ENCODE data around the gene NBEA. TPM values are rescaled to one million over a fixed set of nuclear protein-coding genes. Genes with fewer than 3 reads are reported as not detected.

The NBEA gene
- total and polyA plus RNA-seq, 2 experiments from 2014 or later, result 9.1 to 29.1 TPM

DNA sequence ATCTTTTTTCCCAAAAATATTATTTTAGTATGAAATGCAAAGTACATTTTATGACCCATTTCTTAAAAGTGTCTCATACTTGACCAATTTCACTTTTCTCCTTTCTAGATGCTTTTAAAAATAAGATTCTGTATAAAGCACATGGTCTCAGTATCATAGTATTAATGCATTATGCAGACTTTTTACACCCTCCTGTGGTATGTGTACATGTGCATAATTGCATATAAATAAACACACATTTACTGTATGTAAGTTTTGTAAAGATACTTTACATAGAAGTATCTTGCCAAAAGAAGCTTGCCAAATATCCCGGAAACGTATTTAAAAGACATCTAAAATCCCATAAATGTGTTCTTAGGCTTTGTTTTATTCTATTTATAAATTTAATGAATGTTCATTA, 619.5 kb downstream of the NBEA start:
- Histone ChIP-seq H3K9me2 (ENCODE audit: insufficient read depth) (no peaks in the 10 kb centered on the region), H3F3A (replicated peaks; ENCODE audit: low read depth) (no peaks in the 10 kb centered on the region), H3K36me3 (ENCODE audit: insufficient read depth) (no peaks in the 10 kb centered on the region), H3K4me1 (ENCODE audit: insufficient read depth) (no peaks in the 10 kb centered on the region), H3K27ac (ENCODE audit: low read depth) (no peak overlapping the region), H4K20me1 (replicated peaks; ENCODE audit: insufficient read depth) (no peaks in the 10 kb centered on the region), H3K79me2 (replicated peaks; ENCODE audit: insufficient read depth) (no peaks in the 10 kb centered on the region), H3K27me3 (ENCODE audit: insufficient read depth) (no peaks in the 10 kb centered on the region), H3K4me3 (no peak overlapping the region), H2AFZ (no peak overlapping the region), H3K4me2 (no peak overlapping the region)
- Mint-ChIP-seq H3K4me3 (no peak overlapping the region), H3K27me3 (ENCODE audit: insufficient read depth, low read depth, poor library complexity) (peaks cover 2% of the 10 kb centered on the region), H3K4me1 (no peaks in the 10 kb centered on the region), H3K36me3 (ENCODE audit: low read depth) (no peaks in the 10 kb centered on the region), H3K27ac (no peak overlapping the region), H3K9me3 (no peaks in the 10 kb centered on the region)
- ATAC-seq (no peak), DNase-seq (ENCODE audit: low spot score) (no peak)
- TF ChIP-seq ZNF114 (CRISPR knock-in tag; IDR thresholded peaks at IDR 0.05) (no peak), POLR2AphosphoS5 (IDR thresholded peaks at IDR 0.05; ENCODE audit: low read depth) (no peak), ZNF331 (CRISPR knock-in tag; IDR thresholded peaks at IDR 0.05; ENCODE audit: low read depth) (no peak), JUNB (IDR thresholded peaks at IDR 0.05; ENCODE audit: unreplicated experiment) (no peak), STAT1 (IDR thresholded peaks at IDR 0.05; ENCODE audit: unreplicated experiment) (no peak), NANOG (IDR thresholded peaks at IDR 0.05; ENCODE audit: borderline replicate concordance) (no peak), REST (IDR thresholded peaks at IDR 0.05; ENCODE audit: unreplicated experiment) (no peak), EZH2phosphoT487 (IDR thresholded peaks at IDR 0.05; ENCODE audit: unreplicated experiment) (no peak), CREB1 (CRISPR knock-in tag; IDR thresholded peaks at IDR 0.05; ENCODE audit: low read depth) (no peak), EZH2 (IDR thresholded peaks at IDR 0.05; ENCODE audit: low read depth, unreplicated experiment) (no peak)
- TF ChIP-seq, protein P1, sequence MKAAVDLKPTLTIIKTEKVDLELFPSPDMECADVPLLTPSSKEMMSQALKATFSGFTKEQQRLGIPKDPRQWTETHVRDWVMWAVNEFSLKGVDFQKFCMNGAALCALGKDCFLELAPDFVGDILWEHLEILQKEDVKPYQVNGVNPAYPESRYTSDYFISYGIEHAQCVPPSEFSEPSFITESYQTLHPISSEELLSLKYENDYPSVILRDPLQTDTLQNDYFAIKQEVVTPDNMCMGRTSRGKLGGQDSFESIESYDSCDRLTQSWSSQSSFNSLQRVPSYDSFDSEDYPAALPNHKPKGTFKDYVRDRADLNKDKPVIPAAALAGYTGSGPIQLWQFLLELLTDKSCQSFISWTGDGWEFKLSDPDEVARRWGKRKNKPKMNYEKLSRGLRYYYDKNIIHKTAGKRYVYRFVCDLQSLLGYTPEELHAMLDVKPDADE (IDR thresholded peaks at IDR 0.05), result no peak
- TF ChIP-seq, protein P2, sequence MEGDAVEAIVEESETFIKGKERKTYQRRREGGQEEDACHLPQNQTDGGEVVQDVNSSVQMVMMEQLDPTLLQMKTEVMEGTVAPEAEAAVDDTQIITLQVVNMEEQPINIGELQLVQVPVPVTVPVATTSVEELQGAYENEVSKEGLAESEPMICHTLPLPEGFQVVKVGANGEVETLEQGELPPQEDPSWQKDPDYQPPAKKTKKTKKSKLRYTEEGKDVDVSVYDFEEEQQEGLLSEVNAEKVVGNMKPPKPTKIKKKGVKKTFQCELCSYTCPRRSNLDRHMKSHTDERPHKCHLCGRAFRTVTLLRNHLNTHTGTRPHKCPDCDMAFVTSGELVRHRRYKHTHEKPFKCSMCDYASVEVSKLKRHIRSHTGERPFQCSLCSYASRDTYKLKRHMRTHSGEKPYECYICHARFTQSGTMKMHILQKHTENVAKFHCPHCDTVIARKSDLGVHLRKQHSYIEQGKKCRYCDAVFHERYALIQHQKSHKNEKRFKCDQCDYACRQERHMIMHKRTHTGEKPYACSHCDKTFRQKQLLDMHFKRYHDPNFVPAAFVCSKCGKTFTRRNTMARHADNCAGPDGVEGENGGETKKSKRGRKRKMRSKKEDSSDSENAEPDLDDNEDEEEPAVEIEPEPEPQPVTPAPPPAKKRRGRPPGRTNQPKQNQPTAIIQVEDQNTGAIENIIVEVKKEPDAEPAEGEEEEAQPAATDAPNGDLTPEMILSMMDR (conservative IDR thresholded peaks at IDR 0.05; ENCODE audit: low read depth in 2 of 2), result no peak
- TF ChIP-seq, protein P3, sequence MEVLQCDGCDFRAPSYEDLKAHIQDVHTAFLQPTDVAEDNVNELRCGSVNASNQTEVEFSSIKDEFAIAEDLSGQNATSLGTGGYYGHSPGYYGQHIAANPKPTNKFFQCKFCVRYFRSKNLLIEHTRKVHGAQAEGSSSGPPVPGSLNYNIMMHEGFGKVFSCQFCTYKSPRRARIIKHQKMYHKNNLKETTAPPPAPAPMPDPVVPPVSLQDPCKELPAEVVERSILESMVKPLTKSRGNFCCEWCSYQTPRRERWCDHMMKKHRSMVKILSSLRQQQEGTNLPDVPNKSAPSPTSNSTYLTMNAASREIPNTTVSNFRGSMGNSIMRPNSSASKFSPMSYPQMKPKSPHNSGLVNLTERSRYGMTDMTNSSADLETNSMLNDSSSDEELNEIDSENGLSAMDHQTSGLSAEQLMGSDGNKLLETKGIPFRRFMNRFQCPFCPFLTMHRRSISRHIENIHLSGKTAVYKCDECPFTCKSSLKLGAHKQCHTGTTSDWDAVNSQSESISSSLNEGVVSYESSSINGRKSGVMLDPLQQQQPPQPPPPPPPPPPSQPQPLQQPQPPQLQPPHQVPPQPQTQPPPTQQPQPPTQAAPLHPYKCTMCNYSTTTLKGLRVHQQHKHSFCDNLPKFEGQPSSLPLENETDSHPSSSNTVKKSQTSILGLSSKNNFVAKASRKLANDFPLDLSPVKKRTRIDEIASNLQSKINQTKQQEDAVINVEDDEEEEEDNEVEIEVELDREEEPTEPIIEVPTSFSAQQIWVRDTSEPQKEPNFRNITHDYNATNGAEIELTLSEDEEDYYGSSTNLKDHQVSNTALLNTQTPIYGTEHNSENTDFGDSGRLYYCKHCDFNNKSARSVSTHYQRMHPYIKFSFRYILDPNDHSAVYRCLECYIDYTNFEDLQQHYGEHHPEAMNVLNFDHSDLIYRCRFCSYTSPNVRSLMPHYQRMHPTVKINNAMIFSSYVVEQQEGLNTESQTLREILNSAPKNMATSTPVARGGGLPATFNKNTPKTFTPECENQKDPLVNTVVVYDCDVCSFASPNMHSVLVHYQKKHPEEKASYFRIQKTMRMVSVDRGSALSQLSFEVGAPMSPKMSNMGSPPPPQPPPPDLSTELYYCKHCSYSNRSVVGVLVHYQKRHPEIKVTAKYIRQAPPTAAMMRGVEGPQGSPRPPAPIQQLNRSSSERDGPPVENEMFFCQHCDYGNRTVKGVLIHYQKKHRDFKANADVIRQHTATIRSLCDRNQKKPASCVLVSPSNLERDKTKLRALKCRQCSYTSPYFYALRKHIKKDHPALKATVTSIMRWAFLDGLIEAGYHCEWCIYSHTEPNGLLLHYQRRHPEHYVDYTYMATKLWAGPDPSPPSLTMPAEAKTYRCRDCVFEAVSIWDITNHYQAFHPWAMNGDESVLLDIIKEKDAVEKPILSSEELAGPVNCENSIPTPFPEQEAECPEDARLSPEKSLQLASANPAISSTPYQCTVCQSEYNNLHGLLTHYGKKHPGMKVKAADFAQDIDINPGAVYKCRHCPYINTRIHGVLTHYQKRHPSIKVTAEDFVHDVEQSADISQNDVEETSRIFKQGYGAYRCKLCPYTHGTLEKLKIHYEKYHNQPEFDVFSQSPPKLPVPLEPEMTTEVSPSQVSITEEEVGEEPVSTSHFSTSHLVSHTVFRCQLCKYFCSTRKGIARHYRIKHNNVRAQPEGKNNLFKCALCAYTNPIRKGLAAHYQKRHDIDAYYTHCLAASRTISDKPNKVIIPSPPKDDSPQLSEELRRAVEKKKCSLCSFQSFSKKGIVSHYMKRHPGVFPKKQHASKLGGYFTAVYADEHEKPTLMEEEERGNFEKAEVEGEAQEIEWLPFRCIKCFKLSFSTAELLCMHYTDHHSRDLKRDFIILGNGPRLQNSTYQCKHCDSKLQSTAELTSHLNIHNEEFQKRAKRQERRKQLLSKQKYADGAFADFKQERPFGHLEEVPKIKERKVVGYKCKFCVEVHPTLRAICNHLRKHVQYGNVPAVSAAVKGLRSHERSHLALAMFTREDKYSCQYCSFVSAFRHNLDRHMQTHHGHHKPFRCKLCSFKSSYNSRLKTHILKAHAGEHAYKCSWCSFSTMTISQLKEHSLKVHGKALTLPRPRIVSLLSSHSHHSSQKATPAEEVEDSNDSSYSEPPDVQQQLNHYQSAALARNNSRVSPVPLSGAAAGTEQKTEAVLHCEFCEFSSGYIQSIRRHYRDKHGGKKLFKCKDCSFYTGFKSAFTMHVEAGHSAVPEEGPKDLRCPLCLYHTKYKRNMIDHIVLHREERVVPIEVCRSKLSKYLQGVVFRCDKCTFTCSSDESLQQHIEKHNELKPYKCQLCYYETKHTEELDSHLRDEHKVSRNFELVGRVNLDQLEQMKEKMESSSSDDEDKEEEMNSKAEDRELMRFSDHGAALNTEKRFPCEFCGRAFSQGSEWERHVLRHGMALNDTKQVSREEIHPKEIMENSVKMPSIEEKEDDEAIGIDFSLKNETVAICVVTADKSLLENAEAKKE (CRISPR knock-in tag; IDR thresholded peaks at IDR 0.05), result no peak

All from GM23338 (cell line).